GM18873 (cell line): ENCODE measurements around the gene TIMP3.
"Not testable (repeated sequence)": the region's sequence is repeated elsewhere in the genome, so short reads cannot be mapped to it uniquely, and the experiment has no call there.

ENCODE experiments used
- ATAC-seq: cut with Tn5 transposase; IDR thresholded peaks from one replicate; pipeline ENCODE4 v1.9.1; 2021; ENCODE audit warnings: mild to moderate bottlenecking, moderate library complexity, moderate number of reproducible peaks; ENCODE audit not compliant: unreplicated experiment, low FRiP score

Gene TIMP3

DNA sequence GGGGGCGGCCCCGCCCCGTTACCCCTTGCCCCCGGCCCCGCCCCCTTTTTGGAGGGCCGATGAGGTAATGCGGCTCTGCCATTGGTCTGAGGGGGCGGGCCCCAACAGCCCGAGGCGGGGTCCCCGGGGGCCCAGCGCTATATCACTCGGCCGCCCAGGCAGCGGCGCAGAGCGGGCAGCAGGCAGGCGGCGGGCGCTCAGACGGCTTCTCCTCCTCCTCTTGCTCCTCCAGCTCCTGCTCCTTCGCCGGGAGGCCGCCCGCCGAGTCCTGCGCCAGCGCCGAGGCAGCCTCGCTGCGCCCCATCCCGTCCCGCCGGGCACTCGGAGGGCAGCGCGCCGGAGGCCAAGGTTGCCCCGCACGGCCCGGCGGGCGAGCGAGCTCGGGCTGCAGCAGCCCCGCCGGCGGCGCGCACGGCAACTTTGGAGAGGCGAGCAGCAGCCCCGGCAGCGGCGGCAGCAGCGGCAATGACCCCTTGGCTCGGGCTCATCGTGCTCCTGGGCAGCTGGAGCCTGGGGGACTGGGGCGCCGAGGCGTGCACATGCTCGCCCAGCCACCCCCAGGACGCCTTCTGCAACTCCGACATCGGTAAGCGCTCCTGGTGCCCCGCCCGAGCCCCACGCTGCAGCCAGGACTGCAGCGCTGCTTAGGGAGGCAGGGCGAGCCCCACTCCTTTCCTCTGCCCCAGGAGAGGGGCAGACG is at the start of gene TIMP3:
TIMP3 (plus strand) TSS at position 169 of the 700 bp plus-strand sequence; CDS start at position 466, 297 bp downstream.
- no peak for ATAC-seq

DNA sequence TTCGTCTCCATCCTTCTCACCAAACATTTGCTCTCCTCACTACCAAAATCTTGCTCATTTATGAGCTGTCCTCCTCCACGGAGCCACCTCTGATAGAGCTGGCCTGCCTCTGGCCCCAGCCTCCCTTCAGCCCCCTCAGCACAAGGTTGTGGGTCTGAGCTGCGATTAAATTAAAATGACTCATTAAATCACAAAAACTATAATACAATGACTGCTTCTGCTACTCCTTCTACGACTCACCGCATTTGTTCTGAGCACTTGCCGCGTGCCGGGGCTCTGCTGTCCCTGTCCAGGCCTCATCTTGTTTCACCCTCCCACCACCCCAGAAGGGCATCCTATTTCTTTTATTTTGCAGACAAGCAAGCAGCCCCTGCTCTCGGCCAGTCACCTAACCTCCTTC is 49.2 kb upstream of the TIMP3 start:
- no peak for ATAC-seq

DNA sequence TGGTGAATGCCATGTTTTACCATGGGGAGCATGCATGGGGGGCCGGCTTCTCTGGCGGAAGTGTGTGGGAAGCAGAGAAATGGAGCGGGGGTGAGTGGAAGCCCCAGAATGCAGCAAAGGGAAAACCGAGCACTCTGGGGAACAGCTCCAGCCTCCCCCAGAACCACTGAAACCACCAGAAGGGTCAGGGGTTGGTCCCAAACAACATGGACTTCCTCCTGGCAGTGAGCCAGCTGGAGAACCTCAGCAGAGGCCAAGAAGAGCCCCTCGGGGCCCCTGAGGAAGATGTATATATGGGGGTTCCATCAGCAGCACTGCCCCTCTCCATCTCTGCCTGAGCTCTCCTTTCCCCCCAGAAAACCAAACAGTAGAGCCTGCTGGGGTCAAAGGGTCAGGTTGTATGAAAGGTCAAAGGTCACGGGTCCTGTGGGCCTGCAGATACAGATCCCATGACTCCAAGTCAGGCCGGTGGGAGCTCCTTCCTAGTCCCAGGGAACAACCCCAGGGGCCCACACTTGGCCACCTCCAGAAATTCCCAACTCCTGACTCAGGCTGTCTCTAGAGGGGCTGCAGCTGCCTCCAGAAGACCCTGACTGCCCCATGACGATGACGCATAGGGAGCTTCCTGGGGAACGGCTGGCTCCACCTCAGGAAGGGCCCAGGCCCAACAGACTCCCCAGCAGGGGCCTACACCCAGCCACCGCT is 48.5 kb upstream of the TIMP3 start:
- no peak for ATAC-seq

DNA sequence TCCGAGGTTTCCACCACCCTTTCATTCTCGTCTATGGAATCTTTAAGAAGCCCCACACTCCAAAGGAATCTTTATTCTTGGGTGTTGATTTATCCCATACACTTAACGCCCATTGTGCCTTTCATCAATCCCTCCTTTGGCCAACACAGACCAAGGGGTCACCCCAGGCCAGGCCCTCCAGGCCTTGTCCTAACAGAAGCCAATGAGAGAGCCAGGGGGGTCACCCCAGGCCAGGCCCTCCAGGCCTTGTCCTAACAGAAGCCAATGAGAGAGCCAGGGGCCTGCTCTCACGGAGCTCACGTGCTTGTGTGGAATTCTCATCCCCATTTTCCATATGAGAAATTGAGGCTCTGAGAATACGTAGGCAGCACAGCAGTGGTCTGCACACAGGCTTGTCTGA is 47.9 kb upstream of the TIMP3 start:
- ATAC-seq = no peak

DNA sequence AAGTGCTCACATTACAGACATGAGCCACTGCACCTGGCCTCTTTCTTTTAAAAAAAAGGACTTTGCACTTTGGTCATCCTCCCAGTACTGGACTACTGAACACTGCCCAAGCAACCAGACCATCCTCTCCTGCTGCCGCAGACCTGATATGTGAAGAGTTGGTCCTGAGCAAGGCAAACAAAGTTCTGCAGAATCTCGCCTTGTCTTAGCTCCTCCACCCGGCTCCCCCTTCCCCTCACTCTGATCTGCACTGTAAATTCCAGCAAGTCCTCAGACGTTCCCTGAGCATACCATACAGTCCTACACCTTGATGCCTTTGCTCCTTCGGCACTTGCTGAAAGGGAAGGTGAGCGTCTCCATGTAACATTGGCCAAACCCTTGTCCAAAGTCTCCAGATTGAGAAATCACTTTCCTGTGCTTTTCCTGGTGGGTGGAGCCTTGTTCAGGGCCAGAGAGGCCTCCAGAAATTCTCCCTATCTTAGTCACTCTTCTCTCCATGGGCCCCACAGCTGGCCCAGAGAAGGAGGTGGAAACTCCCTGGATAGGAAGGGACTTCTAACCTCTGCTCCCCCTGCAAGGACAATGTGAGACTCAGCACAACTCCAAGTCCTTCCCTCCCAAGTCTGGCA is 47.0 kb upstream of the TIMP3 start:
- no peak for ATAC-seq

DNA sequence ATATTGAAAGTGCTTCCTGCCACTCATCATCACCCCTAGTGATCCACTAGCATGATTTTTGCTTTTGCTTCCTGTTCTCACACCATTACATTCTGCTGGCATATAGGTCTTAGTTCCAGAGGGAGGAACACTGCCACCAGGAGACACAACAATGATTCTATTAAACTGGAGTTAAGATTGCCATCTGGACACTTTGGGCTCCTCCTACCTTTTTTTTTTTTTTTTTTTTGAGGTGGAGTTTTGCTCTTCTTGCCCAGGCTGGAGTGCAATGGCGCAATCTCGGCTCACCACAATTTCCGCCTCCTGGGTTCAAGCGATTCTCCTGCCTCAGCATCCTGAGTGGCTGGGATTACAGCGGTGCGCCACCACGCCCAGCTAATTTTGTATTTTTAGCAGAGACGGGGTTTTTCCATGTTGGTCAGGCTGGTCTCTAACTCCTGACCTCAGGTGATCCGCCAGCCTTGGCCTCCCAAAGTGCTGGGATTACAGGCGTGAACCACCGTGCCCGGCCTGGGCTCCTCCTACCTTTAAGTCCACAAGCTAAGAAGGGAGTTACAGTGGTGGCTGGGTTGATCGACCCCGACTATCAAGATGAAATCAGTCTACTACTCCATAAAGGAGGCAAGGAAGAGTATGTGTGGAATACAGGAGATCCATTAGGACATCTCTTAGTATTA is 44.3 kb upstream of the TIMP3 start:
- not testable (repeated sequence) for ATAC-seq

DNA sequence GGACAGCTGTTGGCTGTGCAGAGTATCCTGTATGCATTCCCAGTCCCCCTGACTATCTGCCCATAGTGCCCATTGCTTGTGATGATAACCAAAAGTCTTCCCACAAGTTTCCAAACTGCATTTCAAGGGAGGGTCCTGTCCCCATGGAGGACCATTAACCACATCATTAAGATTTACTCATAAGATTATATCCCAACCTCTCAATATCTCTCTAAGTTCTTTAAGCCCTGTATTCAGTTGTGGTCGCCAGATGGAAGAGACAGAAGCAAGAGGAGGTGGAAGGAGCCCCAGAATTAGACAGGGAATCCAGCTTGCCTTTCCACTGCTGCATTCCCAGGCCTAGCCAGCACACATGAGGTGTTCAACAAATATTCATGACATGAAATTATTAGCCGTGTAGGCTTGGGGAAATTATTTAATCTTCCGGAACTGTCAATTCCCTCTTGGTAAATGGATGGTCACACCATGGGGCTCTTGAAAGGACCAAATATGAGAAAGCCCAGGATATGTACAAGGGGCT is 42.6 kb upstream of the TIMP3 start:
- ATAC-seq = no peak

DNA sequence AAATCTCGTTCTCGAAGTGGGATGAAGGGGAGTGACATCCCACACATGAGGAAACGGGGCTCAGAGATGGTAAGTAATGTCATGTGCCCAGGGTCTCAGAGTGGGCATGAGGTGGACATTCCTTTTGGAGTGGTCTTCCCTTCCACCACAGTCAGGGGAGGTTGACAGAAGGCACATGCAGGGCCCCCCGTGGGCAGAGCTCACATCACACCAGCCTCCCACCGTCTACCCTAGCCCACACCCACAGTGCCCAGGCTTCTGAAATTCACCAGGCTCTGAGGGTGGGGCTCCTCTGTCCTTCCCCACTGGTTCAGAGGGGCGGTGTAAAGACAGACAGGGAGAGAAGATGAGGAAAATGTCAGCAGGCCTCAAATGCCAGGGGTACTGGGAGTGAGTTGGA is 41.1 kb upstream of the TIMP3 start:
- no peak for ATAC-seq

DNA sequence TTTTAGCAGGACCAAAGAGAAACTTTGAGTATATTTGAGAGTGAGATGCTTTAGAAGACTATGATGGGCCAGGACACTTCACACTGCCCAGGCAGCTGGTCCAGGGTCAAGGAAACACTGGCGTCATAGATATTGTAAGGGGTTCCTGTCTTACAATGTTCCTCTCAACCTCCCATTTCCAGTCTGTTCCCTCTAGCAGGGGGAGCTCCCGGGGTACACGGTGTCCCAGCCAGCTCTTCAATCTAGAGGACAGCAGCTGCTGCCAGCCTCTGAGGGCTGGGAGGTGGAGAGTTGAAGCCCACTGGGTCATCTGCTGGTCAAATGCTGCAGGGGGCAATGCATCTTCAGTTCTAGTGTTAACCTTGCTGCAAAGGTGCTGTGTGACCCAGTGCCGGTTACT is 40.7 kb upstream of the TIMP3 start:
- no peak for ATAC-seq

DNA sequence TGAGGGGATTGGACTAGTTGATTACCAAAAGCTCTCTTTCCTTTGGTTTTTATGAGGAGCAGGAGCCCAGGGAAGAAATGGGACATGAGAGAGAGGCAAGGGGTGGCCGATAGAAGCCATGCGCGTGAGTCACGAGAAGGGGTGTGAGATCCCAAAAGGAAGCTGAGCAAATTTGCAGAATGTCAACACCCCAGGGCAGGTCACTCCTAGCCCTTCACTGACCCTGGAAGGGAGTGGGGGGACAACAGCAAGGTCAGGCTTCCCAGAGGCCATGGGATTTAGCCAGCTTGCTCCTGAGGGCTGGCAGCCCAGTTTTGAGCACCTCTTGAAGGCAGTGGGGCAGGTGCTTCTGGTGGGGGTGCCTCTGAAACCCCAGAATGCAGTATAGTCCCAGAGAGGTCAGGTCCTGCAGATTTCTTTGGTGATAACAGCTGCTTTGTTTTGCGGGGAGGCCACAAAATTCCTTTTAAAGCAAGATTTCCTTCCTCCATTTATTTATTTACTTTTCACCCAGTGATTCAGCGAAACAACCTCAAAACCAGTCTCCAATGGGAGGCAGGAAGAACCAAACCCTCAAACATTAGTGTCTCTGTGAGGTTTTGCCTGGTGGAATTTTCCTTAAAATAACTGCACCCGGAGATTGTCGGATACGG is 40.1 kb upstream of the TIMP3 start:
- no peak for ATAC-seq

DNA sequence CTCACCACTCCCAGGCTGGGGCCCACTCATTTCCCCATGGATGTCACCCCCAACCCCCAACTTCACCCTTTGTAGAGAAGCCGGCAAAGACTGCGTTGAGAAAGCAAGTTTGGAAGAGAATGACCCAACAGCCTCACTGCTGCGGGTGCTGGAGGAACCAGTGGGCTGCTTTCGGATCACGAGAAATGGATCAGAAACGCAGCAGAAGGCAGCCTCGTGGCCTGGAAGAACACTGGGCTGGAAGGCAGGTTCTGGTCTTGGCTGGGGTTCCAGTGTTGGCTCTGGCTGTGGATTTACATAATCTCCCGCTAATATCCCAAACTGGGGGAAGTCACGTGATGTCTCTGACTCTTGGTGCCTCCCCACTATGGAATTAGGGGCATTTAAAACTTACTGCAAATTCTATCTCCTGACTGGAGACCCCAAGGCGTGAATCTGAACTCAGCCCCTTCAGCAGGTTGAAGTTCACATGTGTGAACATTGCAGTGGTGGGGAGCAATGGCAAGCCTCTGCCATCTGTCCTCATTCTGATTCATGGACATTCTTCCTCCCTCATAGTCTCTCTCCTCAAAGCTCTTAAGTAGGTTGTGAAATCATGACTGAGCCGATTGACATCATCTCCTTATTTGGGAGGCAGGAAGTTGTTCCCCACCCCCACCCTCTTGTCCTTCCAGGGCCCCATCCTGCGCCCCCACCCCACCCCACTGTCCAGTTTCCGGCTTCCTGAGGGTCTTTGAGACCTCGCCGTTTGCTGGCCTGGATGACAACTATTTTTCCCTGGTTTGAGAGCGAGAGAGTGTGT is 37.0 kb upstream of the TIMP3 start:
- no peak for ATAC-seq

DNA sequence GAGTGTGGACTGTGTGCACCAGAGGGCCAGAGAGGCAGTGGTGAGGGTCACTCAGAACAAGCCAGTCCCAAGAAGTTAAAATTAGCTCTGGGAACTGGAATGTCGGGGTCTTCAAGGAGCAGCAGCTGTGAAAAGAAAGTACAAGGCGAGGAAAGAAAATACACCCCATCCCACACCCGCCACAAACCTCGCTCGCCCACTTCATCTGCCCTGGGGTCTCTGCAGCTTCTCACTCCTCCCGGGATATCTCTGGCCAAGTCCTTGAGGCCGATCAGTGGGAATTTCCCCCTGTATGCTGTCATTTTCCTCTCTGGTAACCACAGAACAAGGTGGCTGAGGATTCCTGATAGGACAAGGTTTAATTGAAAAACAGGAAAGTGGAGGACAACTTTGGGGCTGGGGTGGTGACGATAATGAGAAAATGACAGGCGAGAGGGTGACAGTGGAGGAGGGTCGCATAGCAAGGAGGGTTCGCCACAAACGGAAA is 36.3 kb upstream of the TIMP3 start:
- no peak for ATAC-seq

DNA sequence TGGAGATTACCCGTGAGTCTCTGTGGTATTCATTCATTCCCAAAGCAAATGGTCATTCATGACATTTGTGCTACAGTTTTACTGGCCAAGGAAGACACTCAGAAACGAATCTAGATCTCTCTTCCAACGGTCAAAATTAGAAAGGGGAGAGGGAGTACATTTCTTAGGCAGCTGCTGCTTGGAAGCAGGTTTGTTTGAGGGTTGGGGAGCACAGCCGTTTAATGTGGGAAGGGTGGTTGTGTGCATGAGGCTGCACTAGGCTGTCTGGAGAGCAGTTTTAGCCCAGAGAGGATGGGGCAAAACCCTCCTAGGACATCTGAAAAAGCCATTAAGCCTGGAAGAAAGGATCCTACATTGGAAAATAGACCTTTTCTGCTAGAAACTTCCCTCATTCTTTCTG is 29.7 kb upstream of the TIMP3 start:
- ATAC-seq = no peak

DNA sequence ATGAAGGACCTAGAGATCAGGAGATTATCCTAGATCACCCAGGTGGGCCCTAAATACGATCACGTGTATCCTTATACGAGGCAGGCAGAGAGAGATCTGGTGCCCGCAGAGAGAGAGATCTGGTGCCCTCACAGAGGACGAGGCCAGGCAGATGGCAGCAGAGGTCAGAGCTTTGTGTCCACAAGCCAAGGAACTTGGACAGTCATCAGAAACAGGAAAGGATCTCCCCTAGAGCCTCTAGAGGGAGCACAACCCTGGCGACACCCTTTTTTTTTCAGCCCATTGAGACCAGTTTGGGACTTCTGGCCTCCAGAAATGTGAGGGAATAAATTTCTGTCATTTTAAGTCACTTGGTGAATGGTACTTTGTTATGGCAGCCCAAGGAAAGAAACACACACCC is 25.5 kb upstream of the TIMP3 start:
- ATAC-seq = no peak

DNA sequence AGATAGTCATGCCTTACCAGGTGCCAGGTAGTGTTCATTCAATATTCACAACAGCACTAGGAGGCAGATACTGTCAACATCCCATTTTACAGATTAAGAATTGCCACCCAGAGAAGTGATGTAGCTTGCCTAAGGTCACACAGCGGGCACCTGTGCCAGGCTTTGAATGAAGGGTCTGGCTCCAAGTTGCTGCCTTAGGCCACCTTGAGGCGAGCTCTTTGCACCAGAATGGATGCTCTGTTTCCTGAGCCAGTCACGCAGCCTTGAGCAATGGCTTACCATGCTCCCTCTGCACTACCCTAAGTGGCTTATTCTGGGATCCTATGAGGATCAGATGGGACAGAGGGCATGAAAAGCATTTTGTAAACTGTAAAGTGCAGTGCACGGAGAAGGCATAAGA is 25.1 kb upstream of the TIMP3 start:
- ATAC-seq = no peak

DNA sequence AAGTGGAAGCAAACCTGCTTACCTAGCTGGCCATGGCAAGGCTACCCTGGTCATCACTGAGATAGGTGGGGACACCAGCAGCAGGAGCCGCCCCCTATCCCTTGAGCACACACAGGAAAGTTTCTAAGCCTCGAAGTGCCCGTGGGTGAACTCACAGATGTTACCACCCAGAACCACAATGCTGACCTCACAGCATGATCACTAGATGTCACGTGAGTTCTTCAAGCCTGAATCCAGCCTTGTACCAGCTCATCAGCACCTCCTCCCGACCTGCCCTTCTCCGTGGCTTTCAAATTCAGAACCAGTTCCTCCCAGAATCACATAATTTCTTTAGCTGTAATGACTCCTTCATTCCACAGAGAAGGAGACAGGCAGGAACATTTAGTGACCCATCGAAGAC is 24.7 kb upstream of the TIMP3 start:
- ATAC-seq = no peak

DNA sequence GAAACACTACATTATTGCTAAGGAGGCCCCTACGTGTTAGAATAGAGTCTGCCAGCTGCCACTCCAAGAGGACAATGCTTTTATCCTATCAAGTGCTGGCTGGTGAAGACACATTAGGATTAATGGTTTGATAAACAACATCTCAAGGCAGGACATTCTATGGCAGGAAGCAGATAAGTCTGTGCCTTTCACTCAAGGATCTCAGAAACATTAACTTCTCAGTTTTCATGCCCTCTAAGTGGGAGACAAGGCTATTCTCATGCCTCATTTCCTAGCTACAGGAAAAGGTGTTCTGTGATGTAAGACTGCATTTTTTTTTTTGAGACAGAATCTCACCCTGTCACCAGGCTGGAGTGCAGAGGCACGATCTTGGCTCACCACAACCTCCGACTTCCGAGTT is 23.5 kb upstream of the TIMP3 start:
- no peak for ATAC-seq

DNA sequence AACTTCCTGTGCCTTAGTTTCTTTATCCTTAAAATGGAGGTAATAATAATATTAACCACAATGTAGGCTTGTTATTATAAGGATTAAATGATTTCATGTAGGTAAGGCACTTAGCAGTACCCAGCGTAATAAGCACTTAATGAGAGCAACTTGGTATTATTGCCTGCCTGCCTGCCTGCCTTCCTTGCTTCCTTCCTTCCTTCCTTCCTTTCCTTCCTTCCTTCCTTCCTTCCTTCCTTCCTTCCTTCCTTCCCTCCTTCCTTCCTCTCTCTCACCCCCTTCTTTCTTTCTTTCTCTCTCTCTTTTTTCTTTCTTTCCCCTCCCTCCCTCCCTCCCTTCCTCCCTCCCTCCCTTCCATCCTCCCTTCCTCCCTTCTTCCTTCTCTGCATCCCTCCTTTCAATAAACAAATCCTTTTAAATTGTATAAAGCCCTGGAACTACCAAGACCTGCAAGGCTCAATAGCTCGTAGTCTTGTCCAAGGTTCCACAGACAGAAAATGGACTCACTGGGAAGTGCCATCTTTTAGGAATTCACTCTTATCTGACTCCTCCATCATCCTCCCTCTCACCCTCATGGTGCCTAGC is 20.7 kb upstream of the TIMP3 start:
- ATAC-seq = no peak

DNA sequence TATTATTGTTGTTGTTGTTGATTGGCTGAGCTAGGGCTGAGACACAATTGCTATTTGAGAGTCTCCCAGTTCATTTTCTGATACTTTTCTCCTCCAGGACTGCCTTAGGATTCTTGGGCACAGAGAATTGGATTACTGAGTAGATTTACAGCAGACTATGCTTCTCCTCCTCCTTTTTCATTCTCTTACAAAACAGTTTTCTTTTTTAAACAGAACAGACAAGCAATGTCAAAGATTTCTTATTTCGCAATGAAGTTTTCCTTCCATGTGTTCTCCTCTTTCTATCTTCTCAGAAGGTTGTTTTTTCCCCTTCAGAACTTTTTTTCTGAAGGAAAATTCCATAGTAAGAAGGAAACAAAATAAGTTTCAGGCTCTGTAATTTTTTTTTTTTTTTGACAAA is 19.8 kb upstream of the TIMP3 start:
- ATAC-seq = no peak
